GM12875 (cell line): ENCODE results near the gene SLC6A3.

Experiments used
- H3K4me3 ChIP-seq: one replicate; pipeline ENCODE4 v1.5.1; 2011; ENCODE audit warnings: low read depth, low read length, control low read depth
- CTCF ChIP-seq: IDR thresholded peaks from 2 replicates; pipeline ENCODE4 v1.5.1; 2011; ENCODE audit warnings: low read depth, mild to moderate bottlenecking, control low read depth, inconsistent platforms, low read length, moderate library complexity, borderline replicate concordance; ENCODE audit not compliant: insufficient read depth

SLC6A3 gene

GRCh38 chr5:1468247-1468612, 23.0 kb upstream of the SLC6A3 start:
- peak; percentile 46; the same call in 1 of the 2 replicates for TF ChIP-seq CTCF
- H3K4me3 ChIP-seq: no peak overlapping the region

- no peak for TF ChIP-seq CTCF
- H3K4me3 ChIP-seq: no peak overlapping the region
These were observed 22.4 kb upstream of the SLC6A3 start for GRCh38 chr5:1467341-1468246.

DNA sequence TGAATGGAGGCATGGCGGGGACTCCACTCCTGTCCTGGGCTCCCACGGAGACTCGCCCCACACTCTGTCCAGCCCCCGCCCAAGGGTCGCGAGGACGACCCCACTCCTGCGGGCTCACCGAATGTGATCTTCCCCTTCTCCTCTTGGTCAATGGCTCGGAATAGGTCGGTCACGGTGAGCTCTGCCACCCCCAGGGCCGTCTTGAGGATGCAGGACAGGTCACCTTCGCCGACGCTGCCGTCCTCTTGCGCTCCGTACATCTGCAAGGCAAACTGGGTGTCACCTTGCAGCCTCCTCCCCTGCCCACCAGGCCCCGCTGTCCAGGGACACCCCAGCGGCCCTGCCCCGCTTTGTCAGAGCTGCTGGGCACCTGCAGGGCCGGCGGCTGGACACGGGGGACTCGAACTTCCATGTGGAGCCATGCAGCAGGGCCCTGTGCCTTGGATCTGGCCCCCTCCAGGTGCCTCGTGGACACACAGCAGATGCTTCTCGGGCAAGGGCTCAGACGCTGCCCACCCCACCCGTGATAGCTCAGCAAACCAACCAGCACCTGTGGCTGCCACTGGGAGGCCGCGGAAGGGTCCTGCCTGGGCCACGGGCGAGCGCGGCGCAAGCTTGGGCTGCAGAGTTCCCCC, 21.5 kb upstream of the SLC6A3 start:
- no peak overlapping the region for H3K4me3 ChIP-seq
- TF ChIP-seq CTCF: no peak

DNA sequence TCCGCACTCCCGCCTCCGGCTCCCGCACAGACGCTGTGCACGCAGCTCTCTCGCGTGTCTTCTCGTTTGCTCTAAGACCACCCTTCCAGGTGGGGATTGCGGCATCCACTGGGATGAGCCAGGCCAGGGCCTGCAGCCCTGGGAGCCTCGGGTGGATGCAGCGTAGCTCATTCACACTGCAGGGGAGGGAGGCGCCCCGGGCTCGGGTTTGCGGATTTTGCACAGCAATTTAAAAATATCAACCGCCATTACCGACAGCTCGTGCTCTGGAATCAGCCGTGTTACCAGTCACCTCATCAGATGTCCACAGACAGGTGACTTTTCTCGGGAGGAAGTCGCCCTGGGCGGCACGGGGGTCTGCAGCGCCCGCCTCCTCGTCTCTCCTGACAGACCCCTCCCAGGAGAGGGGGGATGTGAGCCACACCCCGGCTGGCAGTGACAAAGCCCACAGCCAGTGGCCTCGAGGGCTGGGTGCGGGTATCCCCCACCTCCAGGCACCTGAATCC, 20.8 kb upstream of the SLC6A3 start:
- no peak overlapping the region for H3K4me3 ChIP-seq
- no peak for TF ChIP-seq CTCF

DNA sequence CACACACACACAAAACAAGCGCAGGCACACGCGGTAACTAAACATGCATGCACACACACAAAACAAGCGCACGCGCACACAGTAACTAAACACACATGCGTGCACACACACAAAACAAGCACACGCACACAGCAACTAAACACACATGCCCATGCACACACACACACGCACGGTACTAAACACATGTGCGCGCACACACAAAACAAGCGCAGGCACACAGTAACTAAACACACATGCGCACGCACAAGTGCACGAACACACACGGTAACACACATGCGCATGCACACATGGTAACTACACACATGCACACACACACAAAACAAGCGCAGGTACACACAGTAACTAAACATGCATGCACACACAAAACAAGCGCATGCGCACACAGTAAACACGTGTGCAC, 19.9 kb upstream of the SLC6A3 start:
- H3K4me3 ChIP-seq: no peak overlapping the region
- no peak for TF ChIP-seq CTCF

- TF ChIP-seq CTCF: no peak
- H3K4me3 ChIP-seq: no peak overlapping the region
These were observed 19.3 kb upstream of the SLC6A3 start for GRCh38 chr5:1464511-1464910.

DNA sequence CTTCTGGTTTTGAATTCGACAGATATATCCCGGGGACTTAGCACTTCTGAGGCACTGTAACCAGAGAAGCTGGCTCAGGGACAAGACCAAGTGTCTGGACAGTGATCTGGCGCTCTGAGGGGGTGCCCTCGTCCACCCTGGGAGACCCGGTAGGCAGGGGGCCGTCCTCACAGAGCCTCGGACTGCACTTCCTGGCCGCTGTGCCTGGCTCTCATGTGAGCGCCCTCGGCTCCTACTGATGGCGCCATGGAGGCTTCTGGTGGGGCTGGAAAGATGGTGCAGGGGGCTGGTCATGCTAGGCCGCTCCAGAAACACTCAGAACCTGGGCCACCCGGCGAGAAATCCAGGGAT, 18.8 kb upstream of the SLC6A3 start:
- TF ChIP-seq CTCF: no peak
- H3K4me3 ChIP-seq: no peak overlapping the region
